WERI-Rb-1 (cell line): Measurements from ENCODE around the gene ARID1B.
"Not testable (repeated sequence)": the region's sequence is repeated elsewhere in the genome, so short reads cannot be mapped to it uniquely, and the experiment has no call there.

Experiments
- DNase-seq: peaks from one replicate; pipeline ENCODE4 v3.0.0-alpha.2; 2020
- H3K27ac ChIP-seq: fragments of 250-450 bp; sonication (Bioruptor Pico); 2 replicates; pipeline ENCODE4 v1.5.1; 2020; ENCODE audit warnings: mild to moderate bottlenecking, moderate library complexity
- H3K27me3 ChIP-seq: fragments of 250-450 bp; sonication (Bioruptor Pico); 2 replicates; pipeline ENCODE4 v1.5.1; 2021; ENCODE audit warnings: mild to moderate bottlenecking, low read depth, moderate library complexity; ENCODE audit not compliant: insufficient read depth, severe bottlenecking
- H3K36me3 ChIP-seq: fragments of 250-450 bp; sonication (Bioruptor Pico); 2 replicates; pipeline ENCODE4 v1.5.1; 2020; ENCODE audit warnings: mild to moderate bottlenecking, moderate library complexity
- H3K4me3 ChIP-seq: 2 replicates; pipeline ENCODE4 v1.5.1; 2011; ENCODE audit warnings: low read depth, mild to moderate bottlenecking, control low read depth, low read length
- H3K9me3 ChIP-seq: fragments of 250-450 bp; sonication (Bioruptor Pico); 2 replicates; pipeline ENCODE4 v1.5.1; 2021; ENCODE audit warnings: mild to moderate bottlenecking, moderate library complexity; ENCODE audit not compliant: severe bottlenecking
- CTCF ChIP-seq: IDR thresholded peaks from 2 replicates; pipeline ENCODE4 v1.5.1; 2011; ENCODE audit warnings: low read depth, mild to moderate bottlenecking, control low read depth, inconsistent platforms, low read length

Gene ARID1B

GRCh38 chr6:157036245-157036711 lies 259.1 kb downstream of the ARID1B start:
- Histone ChIP-seq H3K27ac (peak overlapping the region; percentile 56), H3K4me3 (no peak overlapping the region)

GRCh38 chr6:157037165-157037564 lies 260.0 kb downstream of the ARID1B start:
- peak overlapping the region; percentile 56 for H3K27ac ChIP-seq
- peak overlapping the region; percentile 11 for H3K4me3 ChIP-seq
- DNase-seq: peak; percentile 74
- TF ChIP-seq CTCF: no peak
- H3K9me3 ChIP-seq: no peaks in the 10 kb centered on the region
- no peaks in the 10 kb centered on the region for H3K27me3 ChIP-seq
- no peaks in the 10 kb centered on the region for H3K36me3 ChIP-seq

More at GRCh38 chr6:157036245-157036711, 259.1 kb downstream of the ARID1B start:
- no peak for TF ChIP-seq CTCF
- Histone ChIP-seq H3K27me3 (no peaks in the 10 kb centered on the region), H3K9me3 (no peaks in the 10 kb centered on the region), H3K36me3 (no peaks in the 10 kb centered on the region)
- DNase-seq: no peak

- no peak for DNase-seq
- no peaks in the 10 kb centered on the region for H3K9me3 ChIP-seq
- H3K36me3 ChIP-seq: no peaks in the 10 kb centered on the region
- H3K27ac ChIP-seq: no peak overlapping the region
- TF ChIP-seq CTCF: no peak
- no peaks in the 10 kb centered on the region for H3K27me3 ChIP-seq
- no peak overlapping the region for H3K4me3 ChIP-seq
Measured at GRCh38 chr6:157038610-157039009, 261.4 kb downstream of the ARID1B start.

GRCh38 chr6:157039639-157040038 lies 262.5 kb downstream of the ARID1B start:
- H3K27me3 ChIP-seq, H3K27ac ChIP-seq, H3K9me3 ChIP-seq, DNase-seq, H3K4me3 ChIP-seq, H3K36me3 ChIP-seq: not testable (repeated sequence)

- no peaks in the 10 kb centered on the region for H3K27me3 ChIP-seq
- no peak for DNase-seq
- H3K36me3 ChIP-seq: no peaks in the 10 kb centered on the region
- no peak overlapping the region for H3K27ac ChIP-seq
- no peak overlapping the region for H3K4me3 ChIP-seq
- H3K9me3 ChIP-seq: no peaks in the 10 kb centered on the region
- TF ChIP-seq CTCF: no peak
Measured at GRCh38 chr6:157040191-157040590, 263.0 kb downstream of the ARID1B start.

GRCh38 chr6:157045831-157046454 lies 268.8 kb downstream of the ARID1B start:
- Histone ChIP-seq H3K36me3 (no peaks in the 10 kb centered on the region), H3K4me3 (no peak overlapping the region), H3K27ac (no peak overlapping the region), H3K27me3 (no peaks in the 10 kb centered on the region), H3K9me3 (no peaks in the 10 kb centered on the region)
- no peak for DNase-seq
- peak; percentile 21; the same call in 1 of the 2 replicates for TF ChIP-seq CTCF
